ENCODE data around the gene CPED1. TPM values are rescaled to one million over a fixed set of nuclear protein-coding genes. Genes with fewer than 3 reads are reported as not detected.

CPED1 gene
- total and polyA plus RNA-seq, 10 of the 15 experiments (the other 5 are each of a cell fraction or from before 2014, with no cell fraction given): 0.01 to 0.77 (median 0.10) TPM; not detected in 1

GRCh38 chr7:121103579-121103978 is 115.1 kb downstream of the CPED1 start:
- Histone ChIP-seq H3K9ac (ENCODE audit: control insufficient read depth, insufficient read depth, low read length) (no peak overlapping the region), H3K36me3 (ENCODE audit: control insufficient read depth in 2 of 2, insufficient read depth in 2 of 2, low read length in 1 of 2) (no peaks in the 10 kb centered on the region), H3K4me2 (ENCODE audit: control insufficient read depth, insufficient read depth) (no peak overlapping the region), H3K4me1 (ENCODE audit: control insufficient read depth, insufficient read depth, low read length) (no peaks in the 10 kb centered on the region), H3K9me3 (replicated peaks; ENCODE audit: control insufficient read depth, insufficient read depth, low read length) (no peaks in the 10 kb centered on the region), H3K4me3 (no peak overlapping the region), H2AFZ (ENCODE audit: control insufficient read depth, low read depth, low read length) (no peak overlapping the region), H3K27ac (ENCODE audit: control insufficient read depth, insufficient read depth) (no peak overlapping the region), H3K27me3 (replicated peaks in 1 of 2; ENCODE audit: control insufficient read depth in 2 of 2, insufficient read depth in 2 of 2, low read length in 1 of 2) (no peaks in the 10 kb centered on the region; a peak in 1 of 4 replicates), H3K79me2 (ENCODE audit: control insufficient read depth, insufficient read depth, low read length) (no peaks in the 10 kb centered on the region), H4K20me1 (ENCODE audit: control insufficient read depth, insufficient read depth) (no peaks in the 10 kb centered on the region)
- TF ChIP-seq NR2F1 (conservative IDR thresholded peaks at IDR 0.05): no peak
- TF ChIP-seq HDAC2 (IDR thresholded peaks at IDR 0.05): no peak
- TF ChIP-seq RAD51 (IDR thresholded peaks at IDR 0.05): no peak
- TF ChIP-seq MYB (IDR thresholded peaks at IDR 0.05; ENCODE audit: borderline replicate concordance, low read depth, low read length): no peak
- no peak for TF ChIP-seq NKRF (conservative IDR thresholded peaks at IDR 0.05)
- TF ChIP-seq RB1 (IDR thresholded peaks at IDR 0.05; ENCODE audit: borderline replicate concordance): no peak
- no peak for TF ChIP-seq NFYB (IDR thresholded peaks at IDR 0.05; ENCODE audit: insufficient read depth, low read depth, low read length)
- TF ChIP-seq RAD21 (IDR thresholded peaks at IDR 0.05; ENCODE audit: insufficient read depth, low read depth, low read length): no peak
- no peak for TF ChIP-seq POU2F2 (IDR thresholded peaks at IDR 0.05; ENCODE audit: borderline replicate concordance, low read depth, low read length)
- TF ChIP-seq CBX3 (IDR thresholded peaks at IDR 0.05; ENCODE audit: borderline replicate concordance, low read depth): no peak
- TF ChIP-seq, protein P1, sequence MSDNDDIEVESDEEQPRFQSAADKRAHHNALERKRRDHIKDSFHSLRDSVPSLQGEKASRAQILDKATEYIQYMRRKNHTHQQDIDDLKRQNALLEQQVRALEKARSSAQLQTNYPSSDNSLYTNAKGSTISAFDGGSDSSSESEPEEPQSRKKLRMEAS (IDR thresholded peaks at IDR 0.05; ENCODE audit: low read depth, low read length): no peak
- no peak for TF ChIP-seq NBN (IDR thresholded peaks at IDR 0.05)
- TF ChIP-seq BMI1 (IDR thresholded peaks at IDR 0.05; ENCODE audit: borderline replicate concordance): no peak
- TF ChIP-seq, protein P2, sequence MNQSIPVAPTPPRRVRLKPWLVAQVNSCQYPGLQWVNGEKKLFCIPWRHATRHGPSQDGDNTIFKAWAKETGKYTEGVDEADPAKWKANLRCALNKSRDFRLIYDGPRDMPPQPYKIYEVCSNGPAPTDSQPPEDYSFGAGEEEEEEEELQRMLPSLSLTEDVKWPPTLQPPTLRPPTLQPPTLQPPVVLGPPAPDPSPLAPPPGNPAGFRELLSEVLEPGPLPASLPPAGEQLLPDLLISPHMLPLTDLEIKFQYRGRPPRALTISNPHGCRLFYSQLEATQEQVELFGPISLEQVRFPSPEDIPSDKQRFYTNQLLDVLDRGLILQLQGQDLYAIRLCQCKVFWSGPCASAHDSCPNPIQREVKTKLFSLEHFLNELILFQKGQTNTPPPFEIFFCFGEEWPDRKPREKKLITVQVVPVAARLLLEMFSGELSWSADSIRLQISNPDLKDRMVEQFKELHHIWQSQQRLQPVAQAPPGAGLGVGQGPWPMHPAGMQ (IDR thresholded peaks at IDR 0.05; ENCODE audit: borderline replicate concordance): no peak
- in situ Hi-C loops (cut with MboI): loop anchor here (5.0 kb wide), 1 partner anchor 116 kb away; the partner anchor contains the start of gene CPED1
- BruUV-seq (replicated peaks): no TSS peak
- no peak for ATAC-seq
- no peak for DNase-seq (ENCODE audit: low read depth, low spot score)
- CTCF ChIA-PET: interaction anchor here (1.1 to 2.0 kb wide), 3 partner anchors 22 to 891 kb away, joined by 3 to 8 read pairs (median 7); no protein-coding TSS in a partner anchor
- intact Hi-C loops (cut with micrococcal nuclease; ENCODE audit: unreplicated experiment): no loop called here
- 10% methylated on average over 2 of the region's 2 CpGs for WGBS (ENCODE audit: insufficient coverage, insufficient replicate concordance, low lambda C conversion rate, missing lambda C conversion rate)
- POLR2A ChIA-PET: no interaction called here
- FAIRE-seq: no peak
- RAD21 ChIA-PET (ENCODE audit: unreplicated experiment): interaction anchor here (0.9 to 2.1 kb wide), 5 partner anchors 8 to 117 kb away, joined by 3 to 7 read pairs (median 3); partner anchors contain the start of gene CPED1
- SMC1A ChIA-PET (ENCODE audit: uncharacterized antibody, unreplicated experiment): interaction anchor here (0.8 to 1.7 kb wide), 5 partner anchors 25 to 831 kb away, joined by 3 to 4 read pairs (median 3); no protein-coding TSS in a partner anchor
